AG04449 (cell line): ENCODE measurements around the gene HECTD2.

ENCODE experiments used
- CTCF ChIA-PET: fragments of 350-600 bp; formaldehyde crosslinking; extraction: SDS; loops from one replicate; lab custom pipeline; 2021; ENCODE audit warnings: antibody characterized with exemption; lab: Yijun Ruan, JAX
- POLR2A ChIA-PET: fragments of 400-600, 350-600 bp; formaldehyde crosslinking; extraction: SDS; loops from one replicate; lab custom pipeline; 2020; ENCODE audit warnings: antibody characterized with exemption, inconsistent platforms; lab: Yijun Ruan, JAX
- DNase-seq: peaks from one replicate; pipeline ENCODE4 v3.0.0-alpha.2; 2010; ENCODE audit warnings: low read depth, low spot score
- H3K4me3 ChIP-seq: 2 replicates; pipeline ENCODE4 v1.5.1; 2011; ENCODE audit warnings: low read depth, mild to moderate bottlenecking, control low read depth, low read length
- TF ChIP-seq, protein P1 (sequence below): IDR thresholded peaks from one replicate; pipeline ENCODE4 v1.5.1; 2011; ENCODE audit warnings: mild to moderate bottlenecking, moderate library complexity, low read length, control low read depth, inconsistent platforms; ENCODE audit not compliant: insufficient read depth; ENCODE audit errors: missing control alignments

Gene HECTD2

DNA sequence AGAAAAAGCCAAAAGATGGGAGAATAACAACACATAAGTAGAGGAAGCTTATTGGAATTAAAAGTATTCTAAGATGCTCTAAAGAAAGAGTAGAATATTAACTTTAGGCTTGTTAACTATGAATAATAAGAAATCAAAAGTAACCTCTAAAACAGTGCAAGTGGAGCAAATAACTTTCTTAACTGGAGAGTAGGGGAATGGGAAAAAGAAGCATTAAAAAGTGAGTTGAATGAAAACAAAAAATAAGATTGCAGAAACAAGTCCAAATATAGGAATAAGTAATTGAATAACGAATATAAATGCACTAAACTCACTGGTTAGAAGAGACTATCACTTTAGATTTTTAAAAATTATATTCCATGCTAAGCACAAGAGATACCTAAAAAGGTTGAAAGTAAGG lies 63.9 kb downstream of the HECTD2 start:
- POLR2A ChIA-PET: no interaction called here
- CTCF ChIA-PET: interaction anchor here (0.9 kb wide), 1 partner anchor 161 kb away, joined by 3 read pairs; no protein-coding TSS in a partner anchor
- no peak for DNase-seq
- no peak overlapping the region for H3K4me3 ChIP-seq
- TF ChIP-seq, protein P1, sequence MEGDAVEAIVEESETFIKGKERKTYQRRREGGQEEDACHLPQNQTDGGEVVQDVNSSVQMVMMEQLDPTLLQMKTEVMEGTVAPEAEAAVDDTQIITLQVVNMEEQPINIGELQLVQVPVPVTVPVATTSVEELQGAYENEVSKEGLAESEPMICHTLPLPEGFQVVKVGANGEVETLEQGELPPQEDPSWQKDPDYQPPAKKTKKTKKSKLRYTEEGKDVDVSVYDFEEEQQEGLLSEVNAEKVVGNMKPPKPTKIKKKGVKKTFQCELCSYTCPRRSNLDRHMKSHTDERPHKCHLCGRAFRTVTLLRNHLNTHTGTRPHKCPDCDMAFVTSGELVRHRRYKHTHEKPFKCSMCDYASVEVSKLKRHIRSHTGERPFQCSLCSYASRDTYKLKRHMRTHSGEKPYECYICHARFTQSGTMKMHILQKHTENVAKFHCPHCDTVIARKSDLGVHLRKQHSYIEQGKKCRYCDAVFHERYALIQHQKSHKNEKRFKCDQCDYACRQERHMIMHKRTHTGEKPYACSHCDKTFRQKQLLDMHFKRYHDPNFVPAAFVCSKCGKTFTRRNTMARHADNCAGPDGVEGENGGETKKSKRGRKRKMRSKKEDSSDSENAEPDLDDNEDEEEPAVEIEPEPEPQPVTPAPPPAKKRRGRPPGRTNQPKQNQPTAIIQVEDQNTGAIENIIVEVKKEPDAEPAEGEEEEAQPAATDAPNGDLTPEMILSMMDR: no peak

DNA sequence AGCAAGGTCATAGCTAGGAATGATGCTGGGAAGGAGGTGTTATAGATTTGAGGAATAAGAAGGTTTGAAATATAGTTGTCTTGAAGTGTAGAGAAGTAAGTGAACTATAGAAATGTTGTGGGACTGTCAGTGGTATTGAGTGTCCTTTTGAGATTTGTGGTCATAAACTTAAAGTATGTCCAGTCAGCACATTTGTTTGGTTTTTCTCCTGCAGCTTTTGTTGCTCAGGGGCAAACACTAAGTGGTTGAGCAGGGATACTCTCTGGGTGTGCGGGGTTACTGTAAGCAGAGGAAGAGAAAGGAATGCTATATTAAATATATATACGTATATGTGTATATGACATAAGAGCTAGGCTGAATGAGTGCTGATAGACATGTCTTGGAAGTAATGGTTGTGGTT lies 67.1 kb downstream of the HECTD2 start:
- no peak overlapping the region for H3K4me3 ChIP-seq
- POLR2A ChIA-PET: no interaction called here
- TF ChIP-seq, protein P1: no peak
- CTCF ChIA-PET: interaction anchor here (1.0 to 1.7 kb wide), 2 partner anchors 14 to 158 kb away, joined by 3 to 7 read pairs; no protein-coding TSS in a partner anchor
- no peak for DNase-seq

DNA sequence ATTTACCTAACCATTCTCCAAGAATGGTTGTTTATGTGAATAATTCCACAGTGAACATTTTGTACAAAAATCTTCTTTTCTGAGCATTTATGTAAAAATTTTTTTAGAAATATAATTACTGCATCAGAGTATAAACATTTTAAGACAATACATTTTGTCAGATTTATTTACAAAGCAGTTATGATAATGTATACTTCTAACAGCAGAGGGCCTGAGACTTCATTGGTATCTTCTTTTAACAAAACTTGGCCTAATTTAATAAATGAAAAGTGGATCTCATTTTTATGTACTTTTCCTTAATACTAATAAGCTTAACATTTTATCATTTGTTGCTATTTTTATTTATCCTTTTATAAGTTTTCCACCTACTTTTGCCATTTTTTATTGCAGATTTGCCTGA lies 69.4 kb downstream of the HECTD2 start:
- POLR2A ChIA-PET: no interaction called here
- H3K4me3 ChIP-seq: no peak overlapping the region
- TF ChIP-seq, protein P1: no peak
- no peak for DNase-seq
- CTCF ChIA-PET: interaction anchor here (1.1 to 1.5 kb wide), 4 partner anchors 34 to 230 kb away, joined by 3 to 6 read pairs (median 3); no protein-coding TSS in a partner anchor

DNA sequence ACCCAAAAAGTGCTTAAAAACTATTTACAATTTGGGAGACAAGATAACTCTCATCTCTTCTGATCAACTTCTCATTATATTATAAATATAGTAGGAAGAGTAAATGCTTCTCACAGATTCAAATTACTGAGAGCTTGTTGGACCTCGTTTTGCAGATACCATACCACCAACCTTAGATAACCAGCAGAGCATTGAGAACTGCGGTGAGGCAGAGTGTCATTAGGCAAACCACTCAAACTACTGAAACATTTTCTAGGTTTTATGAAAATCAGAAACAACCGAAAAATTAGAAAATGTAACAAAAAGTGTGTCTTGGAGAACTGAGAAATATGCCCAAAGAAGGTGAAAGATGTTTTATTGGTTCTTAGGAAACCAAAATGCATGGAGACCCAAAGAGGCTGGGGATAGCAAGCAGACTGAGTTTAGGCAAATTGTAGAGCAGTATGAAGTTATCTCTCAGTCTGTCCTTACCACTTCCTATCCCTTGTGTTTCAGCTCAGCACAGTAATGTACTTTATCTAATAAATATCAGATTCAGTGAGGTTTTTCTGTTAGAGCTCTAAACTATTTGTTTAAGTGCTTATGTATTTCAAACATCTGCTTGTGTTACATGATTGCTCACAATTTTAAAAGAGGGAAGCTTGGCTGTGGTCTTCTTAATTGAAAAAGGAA lies 77.9 kb downstream of the HECTD2 start:
- TF ChIP-seq, protein P1: no peak
- ChIA-PET CTCF (interaction anchor here (0.7 to 1.9 kb wide), 6 partner anchors 17 to 147 kb away, joined by 3 to 14 read pairs (median 4); no protein-coding TSS in a partner anchor), POLR2A (no interaction called here)
- no peak overlapping the region for H3K4me3 ChIP-seq
- DNase-seq: no peak

DNA sequence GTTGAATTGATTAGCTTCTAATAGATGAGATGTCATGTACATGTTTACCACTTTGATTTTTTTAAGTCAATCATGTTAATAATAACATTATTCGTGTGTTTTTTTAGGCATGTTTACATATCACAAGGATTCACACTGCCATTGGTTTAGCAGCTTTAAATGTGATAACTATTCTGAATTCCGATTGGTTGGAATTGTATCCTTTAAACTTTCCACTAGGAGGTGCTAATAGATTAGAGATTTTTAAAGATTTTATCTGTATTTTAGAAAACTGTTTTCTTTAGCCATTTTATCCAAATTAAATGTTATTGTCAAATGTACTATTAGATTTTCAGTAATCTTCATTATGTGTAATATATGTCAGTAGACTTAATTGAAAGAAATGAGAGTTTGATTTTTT lies 83.2 kb downstream of the HECTD2 start:
- ChIA-PET POLR2A (interaction anchor here (5.1 kb wide), 1 partner anchor 139 kb away, joined by 28 read pairs; the partner anchor contains the start of gene PPP1R3C), CTCF (interaction anchor here (0.6 to 10.5 kb wide), 24 partner anchors 9 to 420 kb away, joined by 3 to 163 read pairs (median 4); partner anchors contain the start of gene PPP1R3C)
- H3K4me3 ChIP-seq: no peak overlapping the region
- DNase-seq: peak; percentile 16
- TF ChIP-seq, protein P1: no peak

DNA sequence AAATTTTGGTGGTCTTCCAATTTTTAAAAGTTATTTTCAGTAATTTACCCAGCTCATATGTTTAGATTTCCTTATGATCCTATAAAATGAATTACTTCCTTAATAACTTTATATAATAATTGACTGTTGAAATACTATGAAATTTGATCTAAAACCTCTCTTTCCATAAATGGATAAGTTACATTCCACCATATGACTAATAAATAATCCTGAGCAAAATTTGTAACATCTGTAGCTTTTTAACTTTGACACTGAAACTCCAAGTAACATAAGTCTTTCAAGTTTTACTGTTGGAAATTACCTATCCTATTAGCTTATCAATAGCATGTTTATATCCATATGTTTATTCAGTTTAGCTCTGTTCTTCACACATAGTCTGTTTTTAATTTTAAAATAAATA lies 85.3 kb downstream of the HECTD2 start:
- no peak overlapping the region for H3K4me3 ChIP-seq
- POLR2A ChIA-PET: interaction anchor here (0.8 to 5.1 kb wide), 2 partner anchors 118 to 137 kb away, joined by 4 to 28 read pairs; partner anchors contain the start of gene PPP1R3C
- no peak for DNase-seq
- TF ChIP-seq, protein P1: no peak
- CTCF ChIA-PET: interaction anchor here (0.9 to 10.5 kb wide), 12 partner anchors 11 to 413 kb away, joined by 3 to 163 read pairs (median 10); partner anchors contain the start of gene PPP1R3C
